Epithelial cell of proximal tubule (primary cell): ENCODE measurements around the gene AATK. TPM values are rescaled to one million over a fixed set of nuclear protein-coding genes. Genes with fewer than 3 reads are reported as not detected.
"Not testable (repeated sequence)": the region's sequence is repeated elsewhere in the genome, so short reads cannot be mapped to it uniquely, and the experiment has no call there.

Experiments used
- DNase-seq: peaks from one replicate; pipeline ENCODE4 v3.0.0-alpha.2; 2011; ENCODE audit warnings: low read depth
- H3K4me3 ChIP-seq: 2 replicates; pipeline ENCODE4 v1.5.1; 2011; ENCODE audit warnings: low read depth, mild to moderate bottlenecking, low read length
- CTCF ChIP-seq: conservative IDR thresholded peaks from 2 replicates; pipeline ENCODE4 v1.5.1; 2012; ENCODE audit warnings: low read depth, mild to moderate bottlenecking, low read length
- total RNA-seq: library from RNA; depleted of rRNA; stranded (reverse); fragments of >200 nt; gene quantifications from 2 replicates; pipeline ENCODE4 v1.2.3, GENCODE V29; 2015

The AATK gene
- total RNA-seq, 1 donor from 2014 or later: 0.52 TPM

- TF ChIP-seq CTCF: no peak
- no peak for DNase-seq
- no peak overlapping the region for H3K4me3 ChIP-seq
Measured at GRCh38 chr17:81150377-81151077, 15.5 kb downstream of the AATK start.

- H3K4me3 ChIP-seq: no peak overlapping the region
- DNase-seq: no peak
- no peak for TF ChIP-seq CTCF
Measured at GRCh38 chr17:81148986-81149533, 17.0 kb downstream of the AATK start.

GRCh38 chr17:81148571-81148970, 17.4 kb downstream of the AATK start:
- H3K4me3 ChIP-seq: no peak overlapping the region

GRCh38 chr17:81147701-81148100, 18.3 kb downstream of the AATK start:
- TF ChIP-seq CTCF: no peak
- no peak overlapping the region for H3K4me3 ChIP-seq
- no peak for DNase-seq

More at GRCh38 chr17:81148571-81148970, 17.4 kb downstream of the AATK start:
- no peak for DNase-seq
- no peak for TF ChIP-seq CTCF

GRCh38 chr17:81146208-81146607, 19.8 kb downstream of the AATK start:
- DNase-seq, H3K4me3 ChIP-seq: not testable (repeated sequence)

GRCh38 chr17:81144423-81144781, 21.6 kb downstream of the AATK start:
- no peak for TF ChIP-seq CTCF
- H3K4me3 ChIP-seq: no peak overlapping the region
- no peak for DNase-seq

GRCh38 chr17:81143717-81144422, 22.2 kb downstream of the AATK start:
- no peak overlapping the region for H3K4me3 ChIP-seq
- no peak for TF ChIP-seq CTCF
- no peak for DNase-seq
